T-helper 2 cell (primary cell): ENCODE results near the gene ECEL1.
"Not testable (repeated sequence)": the region's sequence is repeated elsewhere in the genome, so short reads cannot be mapped to it uniquely, and the experiment has no call there.

ENCODE experiments used
- DNase-seq, 5 experiments: peaks; one replicate each; pipeline versions ENCODE4 v3.0.0 to v3.0.0-alpha.2; 2012 to 2022

ECEL1 gene

DNA sequence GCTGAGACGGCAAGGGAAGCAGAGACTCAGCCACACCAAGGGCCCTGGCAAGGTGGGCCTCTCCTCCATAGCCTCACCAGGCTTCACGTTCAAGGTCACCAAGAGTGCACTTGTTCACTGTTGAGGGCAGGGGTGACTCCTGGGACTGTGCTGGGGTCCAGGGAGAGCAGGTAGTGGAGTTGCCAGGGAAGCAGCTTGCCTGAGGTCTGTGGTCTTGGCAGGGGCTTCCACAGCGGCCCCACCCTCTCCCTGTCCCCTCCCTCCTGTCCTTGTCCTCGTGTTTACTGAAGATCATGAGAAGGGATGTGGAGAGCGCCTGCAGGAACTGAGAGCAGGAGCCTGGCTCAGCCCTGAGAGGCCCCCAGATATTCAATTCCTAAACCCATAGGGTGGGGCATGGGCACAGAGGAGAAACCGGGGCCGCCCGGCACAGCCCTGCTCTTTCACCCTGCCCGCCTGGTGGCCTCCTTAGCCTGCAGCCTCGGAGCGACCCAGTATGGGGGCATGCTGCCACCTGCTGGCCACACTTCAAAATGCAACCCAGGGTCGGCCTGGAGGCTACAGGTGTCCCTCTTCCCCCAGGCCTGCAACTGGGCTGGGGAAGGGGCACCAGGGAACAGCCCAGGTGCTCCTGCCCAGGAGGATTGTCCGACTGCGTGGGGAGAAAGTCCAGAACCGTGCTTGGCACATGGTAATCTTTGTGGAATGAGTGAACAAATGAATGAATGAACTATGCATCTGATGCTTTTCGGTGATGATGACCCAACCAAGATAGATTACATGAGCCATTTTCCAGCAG is 47.2 kb downstream of the ECEL1 start:
- DNase-seq, result peak; percentile 61 to 84 (median 74)

DNA sequence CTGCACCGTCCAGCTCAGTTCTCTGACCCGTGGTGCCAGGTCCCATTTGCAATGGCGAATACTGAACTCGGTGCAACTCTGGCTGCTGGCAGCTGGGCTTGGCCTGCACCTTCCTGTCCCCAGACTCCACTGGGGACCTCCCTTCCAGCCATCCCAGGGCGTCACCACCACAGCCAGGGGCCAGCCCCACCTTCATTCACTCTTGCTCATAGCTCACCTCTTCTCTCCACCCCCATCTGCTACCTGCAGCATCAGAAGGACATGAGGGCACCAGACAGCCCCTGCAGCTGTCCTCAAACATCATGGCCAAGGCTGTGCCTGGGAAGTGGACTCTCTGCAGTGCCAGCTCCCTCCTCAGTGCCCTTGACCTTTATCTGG is 47.9 kb downstream of the ECEL1 start:
- DNase-seq, result no peak

DNA sequence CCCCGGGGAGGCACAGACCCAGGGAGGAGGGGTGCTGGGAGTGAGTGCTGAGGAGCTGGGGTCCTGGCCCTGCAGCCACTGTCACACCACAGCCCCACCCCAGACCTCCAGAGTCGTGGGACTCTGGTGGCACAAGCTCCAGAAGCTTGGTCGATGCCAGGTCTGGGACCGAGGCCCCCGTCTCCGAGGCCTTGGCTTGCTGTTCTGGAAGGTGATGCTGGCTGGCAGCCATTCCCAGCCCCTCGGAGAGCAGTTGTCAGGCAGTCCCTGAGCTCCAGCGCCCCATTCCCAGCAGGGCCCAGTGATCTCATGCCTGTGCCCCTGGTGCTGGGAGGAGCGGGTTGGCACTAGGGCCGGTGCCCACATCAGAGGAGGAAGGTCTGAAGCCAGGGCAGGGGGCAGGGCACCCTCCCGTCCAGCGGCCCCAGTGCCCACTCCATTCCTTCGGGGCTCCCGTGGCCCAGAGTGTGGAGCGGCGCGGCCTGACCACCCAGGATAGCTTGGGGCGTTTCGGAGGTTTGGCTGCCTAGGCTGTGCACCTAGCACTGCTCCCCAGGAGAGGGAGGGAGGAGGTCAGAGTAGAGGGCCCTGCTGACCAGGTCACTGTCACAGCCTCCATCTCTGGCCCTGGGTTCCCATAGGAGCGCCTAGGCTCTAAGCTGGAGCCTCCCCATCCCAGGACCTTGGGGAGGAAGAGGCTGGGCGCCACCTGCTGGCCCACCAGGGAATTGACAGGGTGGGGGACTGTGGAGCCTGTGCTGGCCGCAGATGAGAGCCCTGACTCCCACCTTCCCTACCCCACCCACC is 48.5 kb downstream of the ECEL1 start:
- DNase-seq, result peak in 3 of 5 experiments; percentile 18 to 36 (median 29)

DNA sequence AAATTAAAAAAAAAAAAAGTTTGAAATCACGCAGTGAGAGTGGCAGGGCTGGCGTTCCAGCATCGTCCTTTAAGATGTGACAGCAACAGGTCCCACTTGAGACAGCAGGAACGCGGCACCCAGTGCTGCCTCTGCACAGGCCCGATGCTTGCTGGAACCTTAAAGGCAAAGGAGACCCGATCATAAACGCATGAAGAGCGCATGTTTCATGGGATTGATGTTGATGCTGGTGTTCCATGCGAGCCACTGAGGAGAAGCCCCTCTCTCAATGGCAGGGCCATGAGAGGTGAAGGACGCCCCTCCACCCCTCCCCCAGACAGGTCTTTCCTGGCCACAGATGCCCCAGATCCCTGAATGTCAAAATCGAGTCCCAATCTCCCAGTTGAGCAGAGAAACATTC is 49.5 kb downstream of the ECEL1 start:
- DNase-seq, result no peak

DNA sequence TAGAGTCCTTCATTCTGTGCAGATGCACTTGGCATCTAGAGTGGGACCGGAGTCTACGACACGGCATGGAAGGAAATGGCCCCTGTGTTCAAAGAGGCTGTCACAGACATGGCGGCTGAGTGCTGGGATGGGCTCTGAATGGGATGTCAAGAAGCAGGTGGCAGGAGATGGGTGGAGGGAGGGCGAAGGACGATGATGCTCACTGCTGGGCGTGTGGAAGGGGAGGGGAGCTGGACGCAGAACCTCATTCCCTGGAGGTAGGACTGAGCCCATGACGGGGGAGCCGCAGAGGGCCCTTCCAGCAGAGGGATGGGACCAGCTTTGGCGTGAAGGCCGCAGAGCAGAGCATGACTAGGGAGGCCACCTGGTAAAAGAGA is 50.5 kb downstream of the ECEL1 start:
- DNase-seq, result no peak

DNA sequence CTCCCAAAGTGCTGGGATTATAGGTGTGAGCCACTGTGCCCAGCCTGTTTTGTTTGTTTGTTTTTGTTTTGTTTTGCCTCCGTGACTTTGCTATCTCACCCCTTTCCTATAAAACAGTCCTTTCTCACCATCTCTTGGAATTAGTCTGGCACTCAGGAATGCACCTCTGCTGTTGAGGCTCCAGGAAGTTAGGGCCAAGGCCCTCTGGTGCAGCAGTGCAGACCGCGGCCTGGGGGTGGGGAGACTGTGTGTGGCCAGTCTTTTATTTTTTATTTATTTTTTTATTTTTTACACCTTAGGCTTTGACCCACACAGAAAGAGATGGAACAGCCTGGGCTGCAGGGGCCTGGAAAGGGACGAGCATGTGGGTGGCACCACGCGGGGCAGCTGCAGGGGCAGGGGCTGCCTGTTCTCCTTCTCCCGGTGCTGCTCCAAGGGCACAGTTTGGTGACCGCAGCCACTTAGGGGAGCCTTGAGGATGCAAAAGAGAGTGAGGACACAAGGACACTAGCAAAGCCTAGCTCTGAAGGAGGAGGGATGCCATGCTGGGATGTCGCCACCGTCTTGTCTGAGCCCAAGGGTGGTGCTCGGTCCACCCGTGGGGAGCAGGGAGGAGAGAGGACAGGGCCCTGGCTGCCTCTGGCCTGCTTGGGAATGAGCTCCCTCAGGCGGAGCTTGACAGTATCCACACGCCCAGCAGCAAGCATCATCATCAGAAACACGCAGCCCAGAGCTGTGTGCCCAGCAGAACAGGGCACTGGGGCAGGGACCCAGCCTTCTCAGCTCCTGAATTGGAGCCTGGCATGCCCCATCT is 51.0 kb downstream of the ECEL1 start:
- no peak for DNase-seq

DNA sequence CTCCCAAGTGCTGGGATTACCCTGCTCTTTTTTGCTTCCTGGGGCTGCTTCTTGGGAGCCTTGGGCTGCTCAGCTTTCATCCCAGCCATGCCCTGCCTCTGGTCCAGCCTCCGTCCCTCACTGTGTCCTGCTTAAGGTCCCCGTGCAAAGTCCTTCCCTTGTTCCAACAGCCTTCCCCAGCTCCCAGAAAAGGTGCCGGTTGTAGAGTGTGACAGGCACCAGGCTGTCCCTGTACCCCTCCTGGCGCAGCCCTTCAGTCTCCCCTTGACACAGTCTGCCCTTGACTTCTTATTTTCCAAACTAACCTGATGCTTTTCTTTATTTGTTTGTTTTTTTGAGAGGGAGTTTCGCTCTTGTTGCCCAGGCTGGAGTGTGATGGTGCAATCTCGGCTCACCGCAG is 51.8 kb downstream of the ECEL1 start:
- no peak for DNase-seq

DNA sequence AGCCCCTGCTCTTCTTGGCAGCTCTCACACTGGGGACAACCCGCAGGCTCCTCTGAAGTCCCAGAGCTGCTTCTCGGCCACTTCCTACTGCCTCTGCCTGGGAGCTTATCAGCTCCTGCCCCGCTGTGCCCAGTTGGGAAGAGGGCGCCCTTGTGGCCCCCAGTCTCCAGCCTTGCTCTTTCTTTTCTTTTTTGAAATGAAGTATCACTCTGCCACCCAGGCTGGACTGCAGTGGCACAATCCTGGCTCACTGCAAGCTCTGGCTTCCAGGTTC is 52.3 kb downstream of the ECEL1 start:
- DNase-seq, result no peak

DNA sequence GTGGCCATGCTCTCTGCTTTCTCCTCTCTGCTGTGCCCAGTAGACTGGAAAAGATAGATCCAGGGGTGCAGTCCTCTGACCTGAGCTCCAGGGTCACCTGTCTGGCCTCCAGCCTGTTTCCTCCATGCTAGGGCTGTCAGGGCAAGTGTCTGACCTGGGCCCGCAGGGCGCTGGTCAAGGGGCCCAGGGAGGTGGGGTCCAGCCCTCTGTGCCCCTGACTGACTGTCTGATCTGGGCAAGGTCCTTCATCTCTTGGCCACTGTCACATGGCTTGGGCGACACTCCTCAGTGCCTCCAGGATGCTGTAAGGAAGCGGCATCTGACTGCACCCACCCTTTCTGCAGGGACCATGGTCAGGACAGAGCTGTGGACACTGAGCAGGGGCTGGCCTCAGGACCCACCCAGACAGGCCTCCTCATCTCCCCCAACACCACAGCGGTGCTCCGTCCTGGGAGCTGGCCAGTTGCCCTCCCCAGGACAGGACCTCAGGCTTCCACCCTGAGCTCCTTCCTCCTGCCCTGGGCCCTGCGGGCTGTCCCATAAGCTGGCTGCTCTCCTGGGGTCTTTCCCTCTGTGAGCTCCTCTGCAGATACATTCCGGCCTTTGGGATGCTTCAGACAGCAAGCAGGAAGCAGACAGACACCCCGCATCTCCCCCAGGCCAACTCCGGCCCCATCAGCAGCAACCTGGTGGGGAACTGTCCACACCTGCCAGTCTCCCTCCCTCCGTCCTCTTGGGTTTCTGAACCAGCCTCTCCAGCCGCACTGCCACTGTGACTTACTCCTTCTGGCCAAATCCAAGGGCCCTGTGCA is 52.9 kb downstream of the ECEL1 start:
- no peak for DNase-seq

DNA sequence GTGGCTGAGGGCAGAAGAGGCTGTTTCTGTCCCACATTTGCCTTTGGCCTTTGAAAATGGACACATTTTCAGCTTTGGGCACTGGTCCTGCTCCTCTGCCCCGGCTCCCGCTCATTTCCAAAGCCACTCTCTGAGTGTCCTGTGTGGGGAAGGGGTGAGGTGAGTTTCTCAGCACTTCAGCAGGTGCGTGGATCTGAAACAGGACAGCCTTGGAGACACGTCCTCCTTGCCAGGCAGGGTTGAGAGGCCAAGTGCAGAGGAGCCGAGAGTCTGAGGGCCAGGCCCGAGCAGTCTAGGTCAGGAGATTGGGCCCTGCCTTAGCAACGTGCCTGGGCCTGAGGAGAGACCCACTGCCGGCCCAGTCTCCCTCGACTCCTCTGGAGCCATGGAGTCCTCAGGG is 53.5 kb downstream of the ECEL1 start:
- no peak for DNase-seq

DNA sequence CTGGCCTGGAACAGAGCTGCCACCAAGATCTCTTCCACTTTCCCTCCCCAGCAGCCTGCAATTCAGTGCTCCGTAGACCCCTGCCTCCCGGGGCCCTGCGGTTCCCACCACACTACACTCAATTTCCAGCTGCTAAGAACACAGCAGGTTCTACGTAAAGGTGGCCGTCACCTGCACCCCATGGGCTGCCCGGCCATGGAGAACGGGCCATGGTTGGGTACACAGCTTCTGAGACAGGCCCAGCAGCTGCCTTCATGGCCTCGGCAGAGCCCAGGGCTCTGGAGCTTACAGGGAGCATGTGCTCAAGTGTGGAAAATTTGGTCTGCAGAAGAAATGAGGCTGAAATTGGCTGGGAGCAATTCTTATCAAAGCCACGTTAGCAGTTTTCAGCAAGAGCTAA is 54.0 kb downstream of the ECEL1 start:
- DNase-seq, result not testable (repeated sequence)

DNA sequence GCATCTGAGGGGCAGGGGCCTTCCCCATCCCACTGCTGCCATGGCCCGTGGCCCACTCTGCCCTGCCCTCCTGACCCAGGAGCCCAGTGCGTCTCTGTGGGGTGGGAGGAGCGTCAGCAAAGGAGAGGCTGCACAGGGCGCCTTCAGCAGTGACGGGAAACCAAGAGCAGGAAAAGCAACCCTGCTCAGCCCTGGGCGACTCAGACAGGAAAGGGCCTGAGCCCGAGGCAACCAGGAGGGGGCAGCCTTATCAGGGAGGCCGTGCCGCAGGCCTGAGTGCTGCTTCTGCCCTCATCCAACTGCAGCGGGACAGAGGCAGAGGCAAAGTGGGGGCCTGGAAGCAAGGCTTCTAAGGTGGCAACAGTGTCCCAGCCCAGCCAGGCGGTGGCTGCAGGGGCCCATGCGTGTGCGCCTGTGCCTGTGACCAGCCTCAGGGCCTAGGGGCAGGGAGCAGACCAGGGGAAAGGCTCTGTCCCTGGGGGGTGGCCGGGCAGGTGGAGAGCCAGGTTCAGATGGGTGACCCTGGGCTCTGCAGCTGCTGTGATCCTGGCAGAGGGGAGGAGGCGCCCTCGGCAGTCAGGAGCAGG is 54.9 kb downstream of the ECEL1 start:
- DNase-seq, result no peak

DNA sequence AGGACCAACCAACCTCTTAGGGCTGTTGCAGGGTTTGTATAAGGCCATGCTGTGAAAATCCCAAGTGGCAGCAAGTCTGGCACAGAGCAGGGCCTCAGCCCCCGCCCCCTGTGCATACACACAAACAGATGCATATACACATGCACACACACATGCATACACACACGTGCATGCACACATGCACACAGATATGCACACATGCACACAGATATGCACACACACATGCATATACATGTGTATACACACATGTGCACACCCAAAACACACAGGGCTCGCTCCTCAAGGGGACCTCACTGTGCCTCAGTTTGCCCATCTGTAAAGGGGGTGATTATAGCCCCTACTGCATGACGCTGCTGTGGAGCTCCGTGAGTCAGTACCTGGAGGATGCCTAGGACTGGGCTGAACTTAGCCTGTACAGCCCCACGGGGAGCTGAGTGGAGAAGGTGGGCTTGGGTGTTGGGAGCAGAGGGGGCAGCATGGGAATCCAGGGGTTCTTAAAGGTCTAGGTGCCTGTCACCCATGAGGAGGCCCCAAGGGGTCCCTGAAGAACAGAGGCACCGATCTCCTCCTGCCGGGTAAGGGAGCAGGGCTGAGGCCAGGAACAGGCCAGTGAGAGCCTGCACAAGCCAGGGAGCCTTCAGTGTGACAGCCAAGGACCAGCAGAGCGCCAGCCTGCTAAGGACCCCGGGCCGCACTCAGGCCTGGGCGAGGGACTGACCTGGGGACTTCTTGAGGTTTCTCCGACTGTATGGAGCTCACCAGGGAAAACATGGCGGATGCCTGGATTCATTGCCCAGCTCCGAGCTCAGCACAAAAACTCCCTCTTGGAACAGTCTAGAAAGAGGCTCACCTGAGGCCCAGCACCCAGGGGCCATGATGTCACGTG is 55.7 kb downstream of the ECEL1 start:
- no peak for DNase-seq
